ENCODE data around the gene FGFR2. TPM values are rescaled to one million over a fixed set of nuclear protein-coding genes. Genes with fewer than 3 reads are reported as not detected.

Gene FGFR2
- total RNA-seq, 2 experiments from 2014 or later = 0.14 to 0.22 TPM

DNA sequence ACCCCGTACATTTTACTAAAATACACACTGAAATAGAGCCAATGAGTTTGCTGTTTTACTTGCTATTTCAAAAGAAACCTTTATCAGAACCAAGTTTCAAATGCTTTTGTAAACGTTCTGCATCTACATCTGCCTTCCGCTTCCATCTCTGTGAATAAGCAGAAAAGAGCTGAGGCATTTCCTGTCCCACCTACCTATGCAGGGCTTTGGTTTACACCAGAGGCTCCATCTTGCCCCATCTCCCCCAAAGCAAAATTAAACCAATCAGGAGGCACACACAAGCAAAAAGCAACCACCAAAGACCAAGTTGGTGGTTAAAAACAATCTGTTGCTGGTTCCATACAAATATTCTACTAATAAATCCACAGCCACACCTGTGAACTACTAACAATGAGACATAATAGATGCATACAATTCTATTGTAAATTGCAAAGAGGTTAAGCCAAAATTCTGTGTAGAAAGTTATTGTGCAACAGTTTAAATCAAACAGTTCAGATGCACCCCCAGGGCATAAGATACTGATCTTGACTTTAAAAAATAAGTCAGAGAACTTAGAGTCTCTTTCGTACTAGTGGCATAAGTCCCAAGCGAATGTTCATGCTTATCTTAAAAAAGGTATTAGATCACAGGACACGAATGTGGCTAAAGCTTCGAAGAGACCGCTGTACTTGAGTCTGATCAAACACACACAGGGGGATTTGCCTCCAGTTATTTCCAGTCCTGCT lies 83.9 kb downstream of the FGFR2 start:
- no peak overlapping the region for H3K4me3 Mint-ChIP-seq
- peak in 1 of 14 experiments; percentile 5 for DNase-seq
- no peaks in the 10 kb centered on the region for H3K9me3 Mint-ChIP-seq

DNA sequence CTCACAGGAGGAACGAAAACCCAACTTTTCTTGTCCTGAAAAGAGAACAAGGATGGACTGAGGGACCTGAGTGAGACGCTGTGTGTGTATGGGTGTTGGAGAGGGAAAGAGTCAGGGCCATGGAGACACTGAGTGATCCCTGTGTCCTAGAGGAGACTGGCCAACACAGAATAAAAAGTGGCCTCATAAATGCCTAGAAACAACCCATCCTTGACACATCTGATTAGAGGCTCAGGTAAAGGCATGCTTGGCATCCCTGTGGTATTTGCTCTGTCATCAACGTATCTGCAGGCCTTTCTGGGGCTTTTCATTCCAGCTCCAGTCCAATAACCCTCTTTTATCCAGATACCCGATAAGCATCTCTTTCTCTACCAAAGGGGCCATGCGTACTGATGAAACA lies 86.3 kb downstream of the FGFR2 start:
- ChIA-PET POLR2A (no interaction called here), CTCF (no interaction called here)
- no peak for DNase-seq
- Mint-ChIP-seq H3K36me3 (ENCODE audit: low read depth) (no peaks in the 10 kb centered on the region), H3K9me3 (no peaks in the 10 kb centered on the region), H3K4me1 (ENCODE audit: low read depth) (no peaks in the 10 kb centered on the region), H3K27ac (no peak overlapping the region), H3K27me3 (no peaks in the 10 kb centered on the region), H3K4me3 (no peak overlapping the region)
- Histone ChIP-seq H3K27ac (ENCODE audit: low read depth in 1 of 2, low read length in 2 of 2) (no peak overlapping the region), H3K36me3 (ENCODE audit: insufficient read depth, low read length) (no peaks in the 10 kb centered on the region), H3K4me1 (ENCODE audit: insufficient read depth, low read length) (peaks cover 3% of the 10 kb centered on the region), H3K9me3 (ENCODE audit: control insufficient read depth in 1 of 2, insufficient read depth in 1 of 2, low read length in 2 of 2) (peaks cover 0 to 3% of the 10 kb centered on the region in 2 experiments), H3K4me3 (ENCODE audit: low read length) (no peak overlapping the region), H3K27me3 (ENCODE audit: control insufficient read depth in 1 of 2, insufficient read depth in 2 of 2, low read length in 2 of 2) (no peaks in the 10 kb centered on the region)
- TF ChIP-seq, protein P1, sequence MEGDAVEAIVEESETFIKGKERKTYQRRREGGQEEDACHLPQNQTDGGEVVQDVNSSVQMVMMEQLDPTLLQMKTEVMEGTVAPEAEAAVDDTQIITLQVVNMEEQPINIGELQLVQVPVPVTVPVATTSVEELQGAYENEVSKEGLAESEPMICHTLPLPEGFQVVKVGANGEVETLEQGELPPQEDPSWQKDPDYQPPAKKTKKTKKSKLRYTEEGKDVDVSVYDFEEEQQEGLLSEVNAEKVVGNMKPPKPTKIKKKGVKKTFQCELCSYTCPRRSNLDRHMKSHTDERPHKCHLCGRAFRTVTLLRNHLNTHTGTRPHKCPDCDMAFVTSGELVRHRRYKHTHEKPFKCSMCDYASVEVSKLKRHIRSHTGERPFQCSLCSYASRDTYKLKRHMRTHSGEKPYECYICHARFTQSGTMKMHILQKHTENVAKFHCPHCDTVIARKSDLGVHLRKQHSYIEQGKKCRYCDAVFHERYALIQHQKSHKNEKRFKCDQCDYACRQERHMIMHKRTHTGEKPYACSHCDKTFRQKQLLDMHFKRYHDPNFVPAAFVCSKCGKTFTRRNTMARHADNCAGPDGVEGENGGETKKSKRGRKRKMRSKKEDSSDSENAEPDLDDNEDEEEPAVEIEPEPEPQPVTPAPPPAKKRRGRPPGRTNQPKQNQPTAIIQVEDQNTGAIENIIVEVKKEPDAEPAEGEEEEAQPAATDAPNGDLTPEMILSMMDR (IDR thresholded peaks at IDR 0.05) = no peak
- ATAC-seq (ENCODE audit: poor library complexity) = no peak
- intact Hi-C loops (cut with DNase I, micrococcal nuclease) = no loop called here

More for the DNA sequence above, 83.9 kb downstream of the FGFR2 start:
- no peak for ATAC-seq (ENCODE audit: poor library complexity)
- H3K27me3 Mint-ChIP-seq = no peaks in the 10 kb centered on the region
- no peak overlapping the region for H3K27ac Mint-ChIP-seq
- no peaks in the 10 kb centered on the region for H3K36me3 Mint-ChIP-seq (ENCODE audit: low read depth)
- peaks cover 0 to 8% of the 10 kb centered on the region in 2 experiments for H3K9me3 ChIP-seq (ENCODE audit: control insufficient read depth in 1 of 2, insufficient read depth in 1 of 2, low read length in 2 of 2)
- no peaks in the 10 kb centered on the region for H3K36me3 ChIP-seq (ENCODE audit: insufficient read depth, low read length)
- TF ChIP-seq, protein P1 (IDR thresholded peaks at IDR 0.05) = no peak
- intact Hi-C loops (cut with DNase I, micrococcal nuclease) = no loop called here
- H3K27me3 ChIP-seq (ENCODE audit: control insufficient read depth in 1 of 2, insufficient read depth in 2 of 2, low read length in 2 of 2) = no peaks in the 10 kb centered on the region
- no peak overlapping the region for H3K27ac ChIP-seq (ENCODE audit: low read depth in 1 of 2, low read length in 2 of 2)
- no peak overlapping the region for H3K4me3 ChIP-seq (ENCODE audit: low read length)
- H3K4me1 Mint-ChIP-seq (ENCODE audit: low read depth) = no peaks in the 10 kb centered on the region
- H3K4me1 ChIP-seq (ENCODE audit: insufficient read depth, low read length) = peaks cover 3% of the 10 kb centered on the region
- CTCF ChIA-PET = no interaction called here
- POLR2A ChIA-PET = no interaction called here

DNA sequence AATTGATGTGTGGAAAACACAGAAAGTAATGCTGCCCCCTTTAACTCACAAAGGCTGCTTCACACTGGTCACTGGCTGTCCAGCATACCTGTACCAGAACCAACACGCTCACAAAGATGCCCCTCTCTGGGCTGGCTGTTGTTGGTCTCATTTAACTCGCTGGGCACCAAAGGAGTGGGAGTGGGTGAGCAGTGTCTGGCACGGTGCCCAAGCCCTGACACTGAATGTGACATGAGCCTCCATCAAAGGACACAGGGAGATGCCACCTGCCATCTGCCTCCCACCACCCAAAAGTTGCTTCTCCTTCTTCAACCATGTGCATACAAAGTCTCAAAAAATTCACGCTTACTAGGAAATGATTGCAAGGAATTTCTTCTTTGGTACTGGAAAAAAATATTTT lies 86.8 kb downstream of the FGFR2 start:
- CTCF ChIA-PET = no interaction called here
- Histone ChIP-seq H3K4me1 (ENCODE audit: insufficient read depth, low read length) (peaks cover 3% of the 10 kb centered on the region), H3K9me3 (ENCODE audit: control insufficient read depth in 1 of 2, insufficient read depth in 1 of 2, low read length in 2 of 2) (peaks cover 0 to 3% of the 10 kb centered on the region in 2 experiments), H3K36me3 (ENCODE audit: insufficient read depth, low read length) (no peaks in the 10 kb centered on the region), H3K4me3 (ENCODE audit: low read length) (no peak overlapping the region), H3K27ac (ENCODE audit: low read depth in 1 of 2, low read length in 2 of 2) (no peak overlapping the region), H3K27me3 (ENCODE audit: control insufficient read depth in 1 of 2, insufficient read depth in 2 of 2, low read length in 2 of 2) (no peaks in the 10 kb centered on the region)
- Mint-ChIP-seq H3K9me3 (no peaks in the 10 kb centered on the region), H3K4me1 (ENCODE audit: low read depth) (no peaks in the 10 kb centered on the region), H3K27me3 (no peaks in the 10 kb centered on the region), H3K36me3 (ENCODE audit: low read depth) (no peaks in the 10 kb centered on the region), H3K4me3 (no peak overlapping the region), H3K27ac (no peak overlapping the region)
- TF ChIP-seq, protein P1 (IDR thresholded peaks at IDR 0.05) = no peak
- ATAC-seq (ENCODE audit: poor library complexity) (no peak), DNase-seq (no peak)
- intact Hi-C loops (cut with DNase I, micrococcal nuclease) = no loop called here
- POLR2A ChIA-PET = no interaction called here

Measured in CD4-positive, alpha-beta T cell (primary cell).